GM12875 (cell line): ENCODE measurements around the gene VARS2.

Experiments used
- H3K4me3 ChIP-seq: one replicate; pipeline ENCODE4 v1.5.1; 2011; ENCODE audit warnings: low read depth, low read length, control low read depth
- TF ChIP-seq, protein P1 (sequence below): IDR thresholded peaks from 2 replicates; pipeline ENCODE4 v1.5.1; 2011; ENCODE audit warnings: low read depth, mild to moderate bottlenecking, control low read depth, inconsistent platforms, low read length, moderate library complexity, borderline replicate concordance; ENCODE audit not compliant: insufficient read depth

Gene VARS2

GRCh38 chr6:30912746-30913520 lies 1.1 kb upstream of the VARS2 start:
- no peak overlapping the region for H3K4me3 ChIP-seq
- TF ChIP-seq, protein P1, sequence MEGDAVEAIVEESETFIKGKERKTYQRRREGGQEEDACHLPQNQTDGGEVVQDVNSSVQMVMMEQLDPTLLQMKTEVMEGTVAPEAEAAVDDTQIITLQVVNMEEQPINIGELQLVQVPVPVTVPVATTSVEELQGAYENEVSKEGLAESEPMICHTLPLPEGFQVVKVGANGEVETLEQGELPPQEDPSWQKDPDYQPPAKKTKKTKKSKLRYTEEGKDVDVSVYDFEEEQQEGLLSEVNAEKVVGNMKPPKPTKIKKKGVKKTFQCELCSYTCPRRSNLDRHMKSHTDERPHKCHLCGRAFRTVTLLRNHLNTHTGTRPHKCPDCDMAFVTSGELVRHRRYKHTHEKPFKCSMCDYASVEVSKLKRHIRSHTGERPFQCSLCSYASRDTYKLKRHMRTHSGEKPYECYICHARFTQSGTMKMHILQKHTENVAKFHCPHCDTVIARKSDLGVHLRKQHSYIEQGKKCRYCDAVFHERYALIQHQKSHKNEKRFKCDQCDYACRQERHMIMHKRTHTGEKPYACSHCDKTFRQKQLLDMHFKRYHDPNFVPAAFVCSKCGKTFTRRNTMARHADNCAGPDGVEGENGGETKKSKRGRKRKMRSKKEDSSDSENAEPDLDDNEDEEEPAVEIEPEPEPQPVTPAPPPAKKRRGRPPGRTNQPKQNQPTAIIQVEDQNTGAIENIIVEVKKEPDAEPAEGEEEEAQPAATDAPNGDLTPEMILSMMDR: no peak

GRCh38 chr6:30913721-30914075 lies 340 bp upstream of the VARS2 start:
- peak overlapping the region; percentile 14 for H3K4me3 ChIP-seq
- TF ChIP-seq, protein P1: no peak

DNA sequence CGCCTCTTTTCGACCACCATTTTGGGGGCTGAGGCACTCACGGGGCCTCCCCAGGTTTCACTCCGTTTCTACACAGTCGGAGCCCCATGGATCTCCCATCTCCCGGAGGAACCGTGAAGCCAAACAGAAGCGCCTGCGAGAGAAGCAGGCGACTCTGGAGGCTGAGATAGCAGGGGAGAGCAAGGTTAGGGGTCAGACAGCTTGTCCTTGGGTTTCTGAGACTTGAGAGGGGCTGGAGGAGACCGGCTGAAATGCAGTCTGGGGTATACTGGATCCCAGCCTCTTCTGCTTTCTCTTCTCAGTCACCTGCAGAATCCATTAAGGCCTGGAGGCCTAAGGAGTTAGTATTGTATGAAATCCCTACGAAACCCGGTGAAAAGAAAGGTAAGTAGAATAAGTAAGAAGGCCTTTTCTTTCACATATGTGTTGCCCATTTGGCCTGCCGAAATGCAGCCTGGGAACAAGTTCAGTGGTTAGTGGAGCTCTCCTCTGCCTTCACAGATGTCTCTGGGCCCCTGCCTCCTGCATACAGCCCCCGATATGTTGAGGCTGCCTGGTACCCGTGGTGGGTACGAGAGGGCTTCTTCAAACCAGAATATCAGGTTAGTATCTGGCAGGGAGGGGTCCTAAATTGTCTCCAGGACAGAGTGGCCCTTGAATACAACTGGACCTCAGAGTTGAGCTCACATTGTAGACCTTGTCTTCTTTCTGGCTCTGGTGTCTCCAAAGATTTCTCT lies 984 bp downstream of the VARS2 start:
- TF ChIP-seq, protein P1: no peak

GRCh38 chr6:30915591-30915946 lies 1.5 kb downstream of the VARS2 start:
- H3K4me3 ChIP-seq: no peak overlapping the region
- TF ChIP-seq, protein P1: peak; percentile 58

More for the DNA sequence above, 984 bp downstream of the VARS2 start:
- peak overlapping the region; percentile 49 for H3K4me3 ChIP-seq

DNA sequence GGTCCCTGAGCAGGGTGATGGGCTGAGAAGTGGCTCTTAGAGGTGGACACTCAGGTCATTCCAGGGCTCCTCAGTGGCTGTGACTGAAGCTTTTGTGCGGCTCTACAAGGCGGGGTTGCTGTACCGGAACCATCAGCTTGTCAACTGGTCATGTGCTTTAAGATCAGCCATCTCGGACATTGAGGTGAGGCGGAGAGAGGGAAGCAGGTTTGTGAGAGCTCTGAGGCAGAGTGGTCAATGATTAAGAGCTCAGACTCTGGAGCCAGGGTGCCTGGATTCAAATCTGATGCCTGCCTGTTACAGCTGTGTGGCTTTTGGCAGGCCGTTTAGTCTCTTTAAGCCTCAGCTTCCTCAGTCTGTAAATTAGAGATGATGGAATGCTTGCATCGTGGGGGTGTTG lies 3.0 kb downstream of the VARS2 start:
- no peak overlapping the region for H3K4me3 ChIP-seq
- TF ChIP-seq, protein P1: no peak

DNA sequence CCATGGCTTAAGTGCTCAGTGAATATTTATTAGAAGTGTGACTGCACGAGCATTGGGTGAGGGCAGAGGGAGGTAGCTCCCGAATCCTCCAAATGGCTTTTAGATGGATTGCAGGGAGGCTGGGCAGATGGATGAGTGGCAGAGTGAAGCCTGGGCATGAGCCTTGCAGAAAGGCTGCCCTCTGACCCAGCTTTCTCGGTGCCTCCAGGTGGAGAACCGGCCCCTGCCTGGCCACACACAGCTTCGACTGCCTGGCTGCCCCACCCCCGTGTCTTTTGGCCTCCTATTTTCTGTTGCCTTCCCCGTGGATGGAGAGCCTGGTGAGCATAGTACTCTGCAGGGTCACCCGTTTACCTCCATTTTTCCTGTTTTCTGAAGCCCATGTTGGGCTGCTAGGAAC lies 3.4 kb downstream of the VARS2 start:
- no peak overlapping the region for H3K4me3 ChIP-seq
- TF ChIP-seq, protein P1: no peak

DNA sequence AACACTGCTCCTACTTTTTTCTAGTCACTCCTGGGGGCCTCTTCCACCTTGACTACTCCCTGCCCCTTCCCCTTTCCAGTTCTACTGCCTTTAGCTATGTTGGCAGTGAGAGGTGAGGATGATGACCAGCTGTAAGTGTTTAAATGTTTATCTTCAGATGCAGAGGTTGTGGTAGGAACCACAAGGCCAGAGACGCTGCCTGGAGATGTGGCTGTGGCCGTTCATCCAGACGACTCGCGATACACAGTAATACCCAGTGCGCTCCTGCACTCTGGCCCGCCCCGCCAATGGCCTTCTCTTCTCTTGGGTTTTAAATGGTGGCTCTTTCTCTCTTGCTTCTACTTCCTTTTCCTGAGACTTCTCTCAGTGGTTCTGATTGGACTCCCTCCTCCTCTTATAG lies 4.6 kb downstream of the VARS2 start:
- no peak overlapping the region for H3K4me3 ChIP-seq
- TF ChIP-seq, protein P1: no peak
